ENCODE results near the gene HOXD11. TPM values are rescaled to one million over a fixed set of nuclear protein-coding genes. Genes with fewer than 3 reads are reported as not detected.

HOXD11 gene
- total and polyA plus RNA-seq, 9 of the 15 experiments (the other 6 are each of a cell fraction or from before 2014, with no cell fraction given): not detected

GRCh38 chr2:176103194-176103593 lies 3.9 kb upstream of the HOXD11 start:
- WGBS (ENCODE audit: insufficient coverage, low coverage, missing lambda C conversion rate): 4% methylated on average over 7 of the region's 7 CpGs
- Histone ChIP-seq H3K27me3 (ENCODE audit: control insufficient read depth in 2 of 2, insufficient read depth in 2 of 2, low read length in 2 of 2) (peaks cover 58 to 74% of the 10 kb centered on the region in 2 experiments), H3K36me3 (ENCODE audit: control insufficient read depth, insufficient read depth, low read length) (no peaks in the 10 kb centered on the region), H3K9ac (ENCODE audit: insufficient read depth in 1 of 2, low read depth in 2 of 2, low read length in 2 of 2) (no peak overlapping the region), H3K79me2 (ENCODE audit: control insufficient read depth, insufficient read depth, low read length) (no peaks in the 10 kb centered on the region), H2AFZ (ENCODE audit: low read depth, low read length) (no peak overlapping the region), H4K20me1 (replicated peaks; ENCODE audit: control insufficient read depth, insufficient read depth, low read length) (peaks cover 16% of the 10 kb centered on the region; the same call in 1 of the 2 replicates), H3K27ac (ENCODE audit: extremely low read depth, low read depth, low read length) (no peak overlapping the region), H3K9me1 (ENCODE audit: control insufficient read depth, insufficient read depth, low read length) (no peaks in the 10 kb centered on the region), H3K9me3 (replicated peaks; ENCODE audit: control insufficient read depth, insufficient read depth, low read depth, low read length) (no peaks in the 10 kb centered on the region), H3K4me1 (replicated peaks in 1 of 2; ENCODE audit: control insufficient read depth in 2 of 2, insufficient read depth in 2 of 2, low read length in 2 of 2) (peaks cover 0 to 21% of the 10 kb centered on the region in 2 experiments; a peak in 1 of 5 replicates), H3K4me2 (ENCODE audit: insufficient read depth, low read length) (no peak overlapping the region), H3K4me3 (no peak overlapping the region)
- CTCF ChIA-PET (ENCODE audit: low intra/inter-chr PET ratio): no interaction called here
- POLR2A ChIA-PET: interaction anchor here (0.7 kb wide), 2 partner anchors 11 to 414 kb away, joined by 3 to 5 read pairs; no protein-coding TSS in a partner anchor
- no peak for TF ChIP-seq CHD4 (IDR thresholded peaks at IDR 0.05; ENCODE audit: insufficient read depth, insufficient replicate concordance, low read depth, low read length, poor library complexity, severe bottlenecking)
- TF ChIP-seq TAF9B (IDR thresholded peaks at IDR 0.05; ENCODE audit: partially characterized antibody): no peak
- TF ChIP-seq MBD2 (IDR thresholded peaks at IDR 0.05; ENCODE audit: borderline replicate concordance, low read depth): no peak
- no peak for TF ChIP-seq SIN3B (IDR thresholded peaks at IDR 0.05; ENCODE audit: low read depth)
- no peak for TF ChIP-seq NCOR1 (IDR thresholded peaks at IDR 0.05)
- no peak for TF ChIP-seq CCAR2 (IDR thresholded peaks at IDR 0.05; ENCODE audit: low read depth, low read length)
- no peak for TF ChIP-seq MECOM (CRISPR knock-in tag; IDR thresholded peaks at IDR 0.05)
- TF ChIP-seq MNT (conservative IDR thresholded peaks at IDR 0.05): no peak
- no peak for TF ChIP-seq SIRT6 (IDR thresholded peaks at IDR 0.05; ENCODE audit: low read depth, low read length)
- no peak for TF ChIP-seq SRSF9 (IDR thresholded peaks at IDR 0.05; ENCODE audit: borderline replicate concordance, low read depth, low read length)
- no peak for TF ChIP-seq HDAC2 (IDR thresholded peaks at IDR 0.05)
- no peak for TF ChIP-seq ZNF24 (IDR thresholded peaks at IDR 0.05)
- intact Hi-C loops (cut with micrococcal nuclease) (no loop called here), in situ Hi-C loops (cut with MboI) (no loop called here)
- DNase-seq (ENCODE audit: extremely low read depth in 1 of 4, low spot score in 3 of 4) (no peak), FAIRE-seq (no peak), ATAC-seq (no peak)
- no TSS peak for BruUV-seq (replicated peaks)

Data from K562 (cell line).